CD4-positive, alpha-beta memory T cell (primary cell): Measurements from ENCODE around the gene OR52K1. TPM values are rescaled to one million over a fixed set of nuclear protein-coding genes. Genes with fewer than 3 reads are reported as not detected.
"Not testable (repeated sequence)": the region's sequence is repeated elsewhere in the genome, so short reads cannot be mapped to it uniquely, and the experiment has no call there.

Experiments used
- CTCF ChIA-PET: fragments of 350-600 bp; sonication (Branson Sonifier 250); formaldehyde crosslinking; loops from one replicate; lab custom pipeline; 2021; ENCODE audit warnings: inconsistent platforms; ENCODE audit not compliant: partially characterized antibody; lab: Charles Lee
- POLR2A ChIA-PET: fragments of 350-600 bp; sonication (Branson Sonifier 250); formaldehyde crosslinking; loops from one replicate; lab custom pipeline; 2021; ENCODE audit not compliant: partially characterized antibody; lab: Charles Lee
- DNase-seq, 5 donors: peaks; one replicate each; pipeline versions ENCODE4 v3.0.0 to v3.0.0-alpha.2; 2020 to 2022; ENCODE audit warnings: mixed read lengths in 1 of 5
- H3K27ac ChIP-seq: one replicate; pipeline ENCODE4 v1.7.0; 2013; ENCODE audit warnings: low read depth, low read length
- H3K27me3 ChIP-seq: 2 replicates; pipeline ENCODE4 v1.7.0; 2013; ENCODE audit warnings: mild to moderate bottlenecking, low read length, moderate library complexity; ENCODE audit not compliant: insufficient read depth
- H3K36me3 ChIP-seq: 2 replicates; pipeline ENCODE4 v1.7.0; 2013; ENCODE audit warnings: mild to moderate bottlenecking, low read length, moderate library complexity; ENCODE audit not compliant: insufficient read depth
- H3K4me1 ChIP-seq: 2 replicates; pipeline ENCODE4 v1.7.0; 2013; ENCODE audit warnings: mild to moderate bottlenecking, low read length, moderate library complexity; ENCODE audit not compliant: insufficient read depth
- H3K4me3 ChIP-seq, 2 donors: one replicate each; pipeline ENCODE4 v1.7.0; 2013; ENCODE audit warnings: low read length in 2 of 2, mild to moderate bottlenecking in 1 of 2
- H3K9me3 ChIP-seq, 2 donors: one replicate each; pipeline ENCODE4 v1.7.0; 2013; ENCODE audit warnings: low read length in 2 of 2, control low read depth in 1 of 2; ENCODE audit not compliant: control insufficient read depth in 1 of 2
- H3K27ac Mint-ChIP-seq, 7 donors: one replicate each; pipeline ENCODE4 v1.8.0; 2020 to 2021; ENCODE audit warnings: mixed read lengths in 7 of 7, mild to moderate bottlenecking in 6 of 7, inconsistent platforms in 3 of 7, moderate library complexity in 3 of 7
- H3K27me3 Mint-ChIP-seq, 2 donors: one replicate each; pipeline ENCODE4 v1.8.0; 2020 to 2021; ENCODE audit warnings: mixed read lengths in 2 of 2
- H3K36me3 Mint-ChIP-seq, 2 donors: one replicate each; pipeline ENCODE4 v1.8.0; 2020 to 2021; ENCODE audit warnings: mixed read lengths in 2 of 2, inconsistent platforms in 1 of 2, mild to moderate bottlenecking in 1 of 2
- H3K4me1 Mint-ChIP-seq, 4 donors: one replicate each; pipeline ENCODE4 v1.8.0; 2020 to 2021; ENCODE audit warnings: mixed read lengths in 4 of 4, mild to moderate bottlenecking in 1 of 4
- H3K4me3 Mint-ChIP-seq, 8 donors: one replicate each; pipeline ENCODE4 v1.8.0; 2020 to 2021; ENCODE audit warnings: mixed read lengths in 8 of 8, mild to moderate bottlenecking in 7 of 8, moderate library complexity in 6 of 8, inconsistent platforms in 3 of 8
- H3K9me3 Mint-ChIP-seq, 8 donors: one replicate each; pipeline ENCODE4 v1.8.0; 2020 to 2021; ENCODE audit warnings: mixed read lengths in 8 of 8, mild to moderate bottlenecking in 5 of 8, inconsistent platforms in 3 of 8, moderate library complexity in 1 of 8
- intact Hi-C: fragments of 100-400 bp; cut with micrococcal nuclease; formaldehyde crosslinking; loops from one replicate; pipeline ENCODE4 v1.15.1; 2023
- polyA plus RNA-seq, 2 donors: library from polyadenylated mRNA; unstranded; fragments of 300-500 nt; fragmentation: Illumina TruSeq; gene quantifications; one replicate each; pipeline ENCODE4 v1.2.3, GENCODE V29; 2021
- total RNA-seq, 2 experiments: library from RNA; stranded (reverse); gene quantifications; one replicate each; pipeline ENCODE4 v1.2.3, GENCODE V29; 2021

Gene OR52K1
- total and polyA plus RNA-seq, 4 experiments from 2014 or later, result 0.18 TPM; not detected in 3

- no peak overlapping the region for H3K4me3 ChIP-seq
- Mint-ChIP-seq H3K9me3 (peaks cover 0 to 5% (median 0%) of the 10 kb centered on the region in 8 donors), H3K27me3 (peaks cover 14 to 15% of the 10 kb centered on the region in 2 donors), H3K27ac (no peak overlapping the region), H3K4me1 (no peaks in the 10 kb centered on the region), H3K36me3 (no peaks in the 10 kb centered on the region), H3K4me3 (no peak overlapping the region)
- no peaks in the 10 kb centered on the region for H3K4me1 ChIP-seq
- intact Hi-C loops, result no loop called here
- DNase-seq, result no peak
- no peaks in the 10 kb centered on the region for H3K9me3 ChIP-seq
- H3K36me3 ChIP-seq, result no peaks in the 10 kb centered on the region
- no peaks in the 10 kb centered on the region for H3K27me3 ChIP-seq
- ChIA-PET POLR2A (no interaction called here), CTCF (no interaction called here)
- no peak overlapping the region for H3K27ac ChIP-seq
Observed at GRCh38 chr11:4511282-4512245, 29.1 kb downstream of the OR52K1 start.

GRCh38 chr11:4514196-4514595, 31.8 kb downstream of the OR52K1 start:
- H3K4me1 Mint-ChIP-seq, result no peaks in the 10 kb centered on the region

DNA sequence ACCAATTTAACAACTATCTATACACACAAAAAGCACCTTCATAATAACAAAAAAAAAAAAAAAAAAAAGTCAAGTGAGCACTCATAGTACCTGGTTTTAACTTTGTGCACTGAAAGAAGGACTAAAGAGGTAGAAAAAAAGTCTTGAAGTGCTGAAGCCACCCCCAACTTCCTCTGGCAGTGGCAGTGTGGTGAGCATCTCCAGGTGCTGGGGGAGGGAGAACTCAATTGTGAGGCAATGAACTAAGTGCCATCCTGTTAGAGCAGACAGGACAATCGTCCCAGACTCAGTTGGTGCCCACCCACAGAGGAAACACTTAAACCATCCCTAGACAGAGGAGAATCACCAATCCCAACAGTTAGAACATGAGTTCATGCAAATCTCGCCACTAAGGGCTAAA, 39.9 kb downstream of the OR52K1 start:
- no peaks in the 10 kb centered on the region for H3K4me1 ChIP-seq
- POLR2A ChIA-PET, result no interaction called here
- no peaks in the 10 kb centered on the region for H3K9me3 ChIP-seq
- DNase-seq, result no peak
- Mint-ChIP-seq H3K27ac (no peak overlapping the region), H3K27me3 (peaks cover 20 to 26% of the 10 kb centered on the region in 2 donors), H3K9me3 (no peaks in the 10 kb centered on the region), H3K36me3 (no peaks in the 10 kb centered on the region), H3K4me1 (no peaks in the 10 kb centered on the region), H3K4me3 (no peak overlapping the region)
- intact Hi-C loops, result no loop called here
- no peak overlapping the region for H3K27ac ChIP-seq
- H3K4me3 ChIP-seq, result no peak overlapping the region
- no peaks in the 10 kb centered on the region for H3K27me3 ChIP-seq
- CTCF ChIA-PET, result no interaction called here
- H3K36me3 ChIP-seq, result no peaks in the 10 kb centered on the region

More at GRCh38 chr11:4514196-4514595, 31.8 kb downstream of the OR52K1 start:
- intact Hi-C loops, result no loop called here
- ChIA-PET POLR2A (no interaction called here), CTCF (no interaction called here)
- no peak overlapping the region for H3K27ac ChIP-seq
- H3K36me3 ChIP-seq, result no peaks in the 10 kb centered on the region
- H3K9me3 ChIP-seq, result no peaks in the 10 kb centered on the region
- Mint-ChIP-seq H3K9me3 (peaks cover 0 to 2% (median 0%) of the 10 kb centered on the region in 8 donors), H3K27me3 (peaks cover 8 to 9% of the 10 kb centered on the region in 2 donors), H3K36me3 (no peaks in the 10 kb centered on the region), H3K4me3 (no peak overlapping the region), H3K27ac (no peak overlapping the region)
- no peak overlapping the region for H3K4me3 ChIP-seq
- no peaks in the 10 kb centered on the region for H3K27me3 ChIP-seq
- H3K4me1 ChIP-seq, result no peaks in the 10 kb centered on the region
- no peak for DNase-seq

- Histone ChIP-seq H3K4me3 (no peak overlapping the region), H3K9me3 (no peaks in the 10 kb centered on the region), H3K27me3 (no peaks in the 10 kb centered on the region), H3K27ac (no peak overlapping the region), H3K4me1 (no peaks in the 10 kb centered on the region), H3K36me3 (no peaks in the 10 kb centered on the region)
- Mint-ChIP-seq H3K36me3 (no peaks in the 10 kb centered on the region), H3K9me3 (no peaks in the 10 kb centered on the region), H3K27ac (no peak overlapping the region), H3K4me3 (no peak overlapping the region), H3K27me3 (peaks cover 24 to 26% of the 10 kb centered on the region in 2 donors), H3K4me1 (no peaks in the 10 kb centered on the region)
- CTCF ChIA-PET, result no interaction called here
- DNase-seq, result no peak
- POLR2A ChIA-PET, result no interaction called here
- intact Hi-C loops, result no loop called here
Observed at GRCh38 chr11:4522752-4523151, 40.3 kb downstream of the OR52K1 start.

- Histone ChIP-seq H3K4me3 (no peak overlapping the region), H3K9me3 (no peaks in the 10 kb centered on the region), H3K27ac (no peak overlapping the region), H3K36me3 (no peaks in the 10 kb centered on the region), H3K4me1 (no peaks in the 10 kb centered on the region), H3K27me3 (no peaks in the 10 kb centered on the region)
- intact Hi-C loops, result no loop called here
- Mint-ChIP-seq H3K9me3 (no peaks in the 10 kb centered on the region), H3K36me3 (no peaks in the 10 kb centered on the region), H3K27ac (no peak overlapping the region), H3K4me1 (no peaks in the 10 kb centered on the region), H3K4me3 (no peak overlapping the region), H3K27me3 (peaks cover 26 to 27% of the 10 kb centered on the region in 2 donors)
- DNase-seq, result no peak
- CTCF ChIA-PET, result no interaction called here
- POLR2A ChIA-PET, result no interaction called here
Observed at GRCh38 chr11:4523666-4524065, 41.2 kb downstream of the OR52K1 start.

- Mint-ChIP-seq H3K4me1 (no peaks in the 10 kb centered on the region), H3K27ac (no peak overlapping the region), H3K27me3 (peaks cover 23 to 26% of the 10 kb centered on the region in 2 donors), H3K4me3 (no peak overlapping the region), H3K9me3 (peaks cover 0 to 3% (median 0%) of the 10 kb centered on the region in 8 donors), H3K36me3 (no peaks in the 10 kb centered on the region)
- ChIA-PET POLR2A (no interaction called here), CTCF (interaction anchor here (1.3 kb wide), 1 partner anchor 11 kb away, joined by 5 read pairs; no protein-coding TSS in a partner anchor)
- H3K9me3 ChIP-seq, result no peaks in the 10 kb centered on the region
- H3K4me1 ChIP-seq, result no peaks in the 10 kb centered on the region
- H3K27me3 ChIP-seq, result no peaks in the 10 kb centered on the region
- no peak overlapping the region for H3K27ac ChIP-seq
- no peak for DNase-seq
- intact Hi-C loops, result no loop called here
- H3K4me3 ChIP-seq, result no peak overlapping the region
- H3K36me3 ChIP-seq, result no peaks in the 10 kb centered on the region
Observed at GRCh38 chr11:4527926-4528325, 45.5 kb downstream of the OR52K1 start.

- H3K27ac Mint-ChIP-seq, H3K36me3 ChIP-seq, H3K27ac ChIP-seq, POLR2A ChIA-PET, H3K27me3 ChIP-seq, intact Hi-C loops, H3K4me3 ChIP-seq, CTCF ChIA-PET, H3K4me1 Mint-ChIP-seq, H3K36me3 Mint-ChIP-seq, DNase-seq, H3K4me1 ChIP-seq, H3K4me3 Mint-ChIP-seq, H3K9me3 Mint-ChIP-seq, H3K9me3 ChIP-seq: not testable (repeated sequence)
- peaks cover 12 to 14% of the 10 kb centered on the region in 2 donors for H3K27me3 Mint-ChIP-seq
Observed at GRCh38 chr11:4531686-4532085, 49.2 kb downstream of the OR52K1 start.
